HCT116 (cell line): ENCODE measurements around the gene PRKCA. TPM values are rescaled to one million over a fixed set of nuclear protein-coding genes. Genes with fewer than 3 reads are reported as not detected.

Experiments used
- ATAC-seq: fragments of 200-7000 bp; cut with Tn5 transposase; 2 replicates; pipeline ENCODE4 v1.9.1; 2020; ENCODE audit warnings: mild to moderate bottlenecking, moderate library complexity
- BruUV-seq: library from RNA; stranded (reverse); fragments of 400-500 nt; replicated peaks from 2 replicates; lab custom pipeline; 2021; lab: Mats Ljungman, UMichigan
- CTCF ChIA-PET: fragments of 300-600 bp; sonication (Branson Sonifier 250); formaldehyde crosslinking; loops from one replicate; lab custom pipeline; 2021; ENCODE audit warnings: antibody characterized with exemption; lab: Charles Lee
- POLR2A ChIA-PET: fragments of 300-600, 350-600 bp; sonication (Branson Sonifier 250); formaldehyde crosslinking; loops from one replicate; lab custom pipeline; 2021; ENCODE audit warnings: antibody characterized with exemption; lab: Charles Lee
- RAD21 ChIA-PET, 2 experiments: fragments of 300-600 bp; sonication (Branson Sonifier 250); formaldehyde crosslinking; loops; one replicate each; lab custom pipeline; 2023; ENCODE audit warnings: low total read pairs in 2 of 2; ENCODE audit not compliant: uncharacterized antibody in 2 of 2, unreplicated experiment in 2 of 2, low non-redundant PET in 1 of 2; lab: Charles Lee
- DNase-seq: peaks from one replicate; pipeline ENCODE4 v3.0.0-alpha.2; 2010; ENCODE audit warnings: low read depth, low spot score
- H2AFZ ChIP-seq: fragments of 200-600 bp; shearing (Covaris generic), sonication (generic); 2 replicates; pipeline ENCODE4 v1.6.1; 2017; ENCODE audit warnings: low read depth, mixed run types, mixed read lengths, antibody characterized with exemption, low read length; ENCODE audit not compliant: poor library complexity, severe bottlenecking
- H3K27ac ChIP-seq: 2 replicates; pipeline ENCODE4 v1.5.1; 2012; ENCODE audit warnings: low read depth, low read length
- H3K27me3 ChIP-seq: fragments of 200-600 bp; sonication (generic); 2 replicates; pipeline ENCODE4 v1.6.1; 2016; ENCODE audit warnings: mixed run types, low read length, mixed read lengths; ENCODE audit not compliant: insufficient read depth
- H3K36me3 ChIP-seq, 2 experiments: fragments of 200-500 bp in 1 of 2; fragments of 200-600 bp in 1 of 2; sonication (Bioruptor generic) in 1 of 2; sonication (generic) in 1 of 2; 2 replicates each; pipeline versions ENCODE4 v1.5.1 to v1.6.1; 2014 to 2016; ENCODE audit warnings: low read length in 2 of 2, inconsistent platforms in 1 of 2, mixed read lengths in 1 of 2, mixed run types in 1 of 2; ENCODE audit not compliant: insufficient read depth in 2 of 2, control insufficient read depth in 1 of 2
- H3K4me1 ChIP-seq, 2 experiments: fragments of 200-600 bp in 1 of 2; sonication (generic) in 1 of 2; 2 replicates each; pipeline versions ENCODE4 v1.5.1 to v1.6.1; 2012 to 2017; ENCODE audit warnings: low read length in 2 of 2, inconsistent platforms in 1 of 2, mild to moderate bottlenecking in 1 of 2, mixed read lengths in 1 of 2, mixed run types in 1 of 2, moderate library complexity in 1 of 2; ENCODE audit not compliant: insufficient read depth in 2 of 2, control insufficient read depth in 1 of 2
- H3K4me2 ChIP-seq: fragments of 200-600 bp; sonication (generic); 2 replicates; pipeline ENCODE4 v1.6.1; 2017; ENCODE audit warnings: mixed run types, low read length, mixed read lengths
- H3K4me3 ChIP-seq, 2 experiments: fragments of 200-600 bp in 1 of 2; sonication (generic) in 1 of 2; replicated peaks in 1 of 2; 2 replicates each; pipeline ENCODE4 v1.5.1; 2011 to 2016; ENCODE audit warnings: low read length in 2 of 2, control low read depth in 1 of 2, low read depth in 1 of 2, mild to moderate bottlenecking in 1 of 2, mixed read lengths in 1 of 2, mixed run types in 1 of 2
- H3K79me2 ChIP-seq: fragments of 200-600 bp; sonication (generic); 2 replicates; pipeline ENCODE4 v1.6.1; 2017; ENCODE audit warnings: mild to moderate bottlenecking, mixed run types, low read length, moderate library complexity, mixed read lengths; ENCODE audit not compliant: insufficient read depth
- H3K9ac ChIP-seq: fragments of 200-600 bp; sonication (generic); 2 replicates; pipeline ENCODE4 v1.6.1; 2016; ENCODE audit warnings: low read length, mixed read lengths
- H3K9me2 ChIP-seq: fragments of 200-600 bp; sonication (generic), shearing (Covaris generic); 2 replicates; pipeline ENCODE4 v1.6.1; 2017; ENCODE audit warnings: mixed run types, mild to moderate bottlenecking, moderate library complexity; ENCODE audit not compliant: insufficient read depth
- H3K9me3 ChIP-seq, 2 experiments: fragments of 200-500 bp in 1 of 2; fragments of 200-600 bp in 1 of 2; sonication (Bioruptor generic) in 1 of 2; sonication (generic) in 1 of 2; 2 replicates each; pipeline ENCODE4 v1.6.1; 2014 to 2017; ENCODE audit warnings: low read length in 2 of 2, mixed read lengths in 2 of 2, inconsistent platforms in 1 of 2, low read depth in 1 of 2, mild to moderate bottlenecking in 1 of 2, mixed run types in 1 of 2, moderate library complexity in 1 of 2; ENCODE audit not compliant: control insufficient read depth in 1 of 2, insufficient read depth in 1 of 2
- H4K20me1 ChIP-seq: fragments of 200-600 bp; sonication (generic), shearing (Covaris generic); 2 replicates; pipeline ENCODE4 v1.6.1; 2017; ENCODE audit warnings: mixed run types, mild to moderate bottlenecking, moderate library complexity; ENCODE audit not compliant: insufficient read depth
- CEBPB ChIP-seq: IDR thresholded peaks from 2 replicates; pipeline ENCODE4 v1.6.1; 2012; ENCODE audit warnings: low read depth
- ELF1 ChIP-seq: IDR thresholded peaks from 2 replicates; pipeline ENCODE4 v1.6.1; 2012; ENCODE audit warnings: low read depth, borderline replicate concordance
- EZH2 ChIP-seq: fragments of 200-600 bp; sonication (generic); IDR thresholded peaks from 2 replicates; pipeline ENCODE4 v1.6.1; 2017; ENCODE audit warnings: antibody characterized with exemption, mixed run types
- FOSL1 ChIP-seq: IDR thresholded peaks from 2 replicates; pipeline ENCODE4 v1.6.1; 2012; ENCODE audit warnings: low read depth
- POLR2A ChIP-seq: IDR thresholded peaks from 2 replicates; pipeline ENCODE4 v1.7.0; 2011; ENCODE audit warnings: borderline replicate concordance; ENCODE audit not compliant: insufficient read depth, insufficient read length; ENCODE audit errors: extremely low read depth
- POLR2AphosphoS5 ChIP-seq: IDR thresholded peaks from 2 replicates; pipeline ENCODE4 v1.6.1; 2011; ENCODE audit warnings: mild to moderate bottlenecking, low read depth, low read length, moderate library complexity
- RAD21 ChIP-seq: IDR thresholded peaks from 2 replicates; pipeline ENCODE4 v1.6.1; 2012; ENCODE audit warnings: low read depth, mild to moderate bottlenecking
- SIN3A ChIP-seq: IDR thresholded peaks from 2 replicates; pipeline ENCODE4 v1.6.1; 2012; ENCODE audit warnings: low read depth
- SP1 ChIP-seq: IDR thresholded peaks from 2 replicates; pipeline ENCODE4 v1.6.1; 2012; ENCODE audit warnings: low read depth
- SRF ChIP-seq: IDR thresholded peaks from 2 replicates; pipeline ENCODE4 v1.6.1; 2012; ENCODE audit warnings: low read depth
- TCF7L2 ChIP-seq: IDR thresholded peaks from 2 replicates; pipeline ENCODE4 v1.7.0; 2011; ENCODE audit warnings: borderline replicate concordance, inconsistent platforms; ENCODE audit not compliant: insufficient read depth, insufficient read length; ENCODE audit errors: extremely low read depth
- YY1 ChIP-seq: IDR thresholded peaks from 2 replicates; pipeline ENCODE4 v1.6.1; 2011; ENCODE audit warnings: low read length, low read depth, moderate library complexity, mild to moderate bottlenecking; ENCODE audit not compliant: insufficient replicate concordance; ENCODE audit errors: extremely low read depth
- ZFX ChIP-seq: fragments of 450-650 bp; IDR thresholded peaks from 2 replicates; pipeline ENCODE4 v1.6.1; 2017
- ZNF274 ChIP-seq: fragments of 200-500 bp; sonication (Bioruptor generic); IDR thresholded peaks from 2 replicates; pipeline ENCODE4 v1.6.1; 2014; ENCODE audit warnings: mild to moderate bottlenecking, low read depth, low read length, inconsistent platforms
- intact Hi-C: fragments of 100-400 bp; cut with micrococcal nuclease; formaldehyde crosslinking; loops from 2 replicates; pipeline ENCODE4 v1.10.0; 2022
- total RNA-seq: library from RNA; stranded (reverse); gene quantifications from one replicate; pipeline ENCODE4 v1.2.1, GENCODE V29; 2021; ENCODE audit not compliant: unreplicated experiment
- TF ChIP-seq, protein P1 (sequence below): IDR thresholded peaks from 2 replicates; pipeline ENCODE4 v1.6.1; 2012
- TF ChIP-seq, protein P2 (sequence below), 3 experiments: fragments of 200-600 bp in 1 of 3; sonication (generic) in 1 of 3; IDR thresholded peaks in 2 of 3; conservative IDR thresholded peaks in 1 of 3; 2 replicates each; pipeline ENCODE4 v1.5.1; 2012 to 2017; ENCODE audit warnings: low read depth in 2 of 3, low read length in 2 of 3, antibody characterized with exemption in 1 of 3, borderline replicate concordance in 1 of 3, control low read depth in 1 of 3, mild to moderate bottlenecking in 1 of 3, mixed read lengths in 1 of 3, mixed run types in 1 of 3, moderate library complexity in 1 of 3; ENCODE audit not compliant: insufficient read depth in 1 of 3
- TF ChIP-seq, protein P3 (sequence below): IDR thresholded peaks from 2 replicates; pipeline ENCODE4 v1.6.1; 2012
- TF ChIP-seq, protein P4 (sequence below): IDR thresholded peaks from 2 replicates; pipeline ENCODE4 v1.6.1; 2012; ENCODE audit warnings: low read depth
- TF ChIP-seq, protein P5 (sequence below): IDR thresholded peaks from 2 replicates; pipeline ENCODE4 v1.6.1; 2011; ENCODE audit warnings: mild to moderate bottlenecking, low read length, moderate library complexity; ENCODE audit not compliant: insufficient replicate concordance; ENCODE audit errors: extremely low read depth

PRKCA gene
- total RNA-seq, 1 experiment from 2014 or later = 18.8 TPM

DNA sequence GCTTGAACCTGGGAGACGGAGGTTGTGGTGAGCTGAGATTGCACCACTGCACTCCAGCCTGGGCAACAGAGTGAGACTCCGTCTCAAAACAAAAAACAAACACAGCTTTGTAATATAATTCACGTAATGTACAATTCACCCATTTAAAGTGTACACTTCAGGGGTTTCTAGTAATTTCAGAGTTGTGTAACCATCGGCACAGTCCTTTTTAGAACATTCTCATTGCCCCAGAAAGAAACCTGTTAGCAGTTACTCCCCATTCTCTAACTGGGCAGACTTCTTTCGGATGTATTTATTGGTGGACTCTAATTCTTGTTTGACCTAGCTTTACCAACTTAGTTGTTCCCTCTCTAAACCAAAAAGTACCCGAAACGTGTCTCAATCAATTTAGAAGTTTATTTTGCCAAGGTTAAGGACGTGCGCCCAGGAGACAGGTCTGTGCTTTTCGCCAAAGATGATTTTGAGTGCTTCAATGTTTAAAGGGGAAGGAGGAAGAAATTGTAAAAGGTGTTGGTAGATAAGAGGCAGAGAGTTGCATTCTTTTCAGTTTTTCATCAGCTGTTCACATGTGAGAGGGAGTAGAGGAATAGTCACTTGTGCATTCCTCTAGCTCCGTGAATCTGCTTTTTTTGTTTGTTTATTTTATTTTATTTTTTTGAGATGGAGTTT, 175.3 kb downstream of the PRKCA start:
- ATAC-seq (no peak), DNase-seq (no peak)
- Histone ChIP-seq H3K27me3 (no peaks in the 10 kb centered on the region), H3K79me2 (no peaks in the 10 kb centered on the region), H3K4me3 (no peak overlapping the region), H3K4me2 (no peak overlapping the region), H3K9ac (no peak overlapping the region), H3K27ac (no peak overlapping the region), H4K20me1 (no peaks in the 10 kb centered on the region), H3K9me2 (no peaks in the 10 kb centered on the region), H3K9me3 (no peaks in the 10 kb centered on the region), H3K4me1 (peaks cover 19 to 37% of the 10 kb centered on the region in 2 experiments), H2AFZ (no peak overlapping the region), H3K36me3 (no peaks in the 10 kb centered on the region)
- intact Hi-C loops = no loop called here
- RAD21 ChIA-PET = no interaction called here
- CTCF ChIA-PET = no interaction called here
- POLR2A ChIA-PET = no interaction called here
- TF ChIP-seq POLR2AphosphoS5 (no peak), SP1 (no peak), FOSL1 (no peak), ZFX (no peak), ELF1 (no peak), ZNF274 (no peak), SIN3A (no peak), RAD21 (no peak), SRF (no peak), YY1 (no peak), EZH2 (no peak), POLR2A (no peak), CEBPB (no peak), TCF7L2 (no peak)
- TF ChIP-seq, protein P1, sequence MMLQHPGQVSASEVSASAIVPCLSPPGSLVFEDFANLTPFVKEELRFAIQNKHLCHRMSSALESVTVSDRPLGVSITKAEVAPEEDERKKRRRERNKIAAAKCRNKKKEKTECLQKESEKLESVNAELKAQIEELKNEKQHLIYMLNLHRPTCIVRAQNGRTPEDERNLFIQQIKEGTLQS = no peak
- TF ChIP-seq, protein P2, sequence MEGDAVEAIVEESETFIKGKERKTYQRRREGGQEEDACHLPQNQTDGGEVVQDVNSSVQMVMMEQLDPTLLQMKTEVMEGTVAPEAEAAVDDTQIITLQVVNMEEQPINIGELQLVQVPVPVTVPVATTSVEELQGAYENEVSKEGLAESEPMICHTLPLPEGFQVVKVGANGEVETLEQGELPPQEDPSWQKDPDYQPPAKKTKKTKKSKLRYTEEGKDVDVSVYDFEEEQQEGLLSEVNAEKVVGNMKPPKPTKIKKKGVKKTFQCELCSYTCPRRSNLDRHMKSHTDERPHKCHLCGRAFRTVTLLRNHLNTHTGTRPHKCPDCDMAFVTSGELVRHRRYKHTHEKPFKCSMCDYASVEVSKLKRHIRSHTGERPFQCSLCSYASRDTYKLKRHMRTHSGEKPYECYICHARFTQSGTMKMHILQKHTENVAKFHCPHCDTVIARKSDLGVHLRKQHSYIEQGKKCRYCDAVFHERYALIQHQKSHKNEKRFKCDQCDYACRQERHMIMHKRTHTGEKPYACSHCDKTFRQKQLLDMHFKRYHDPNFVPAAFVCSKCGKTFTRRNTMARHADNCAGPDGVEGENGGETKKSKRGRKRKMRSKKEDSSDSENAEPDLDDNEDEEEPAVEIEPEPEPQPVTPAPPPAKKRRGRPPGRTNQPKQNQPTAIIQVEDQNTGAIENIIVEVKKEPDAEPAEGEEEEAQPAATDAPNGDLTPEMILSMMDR (IDR thresholded peaks at IDR 0.05 in 2 of 3, conservative IDR thresholded peaks at IDR 0.05 in 1 of 3; ENCODE audit: borderline replicate concordance in 1 of 3, insufficient read depth in 1 of 3, low read depth in 2 of 3, low read length in 2 of 3) = no peak
- TF ChIP-seq, protein P3, sequence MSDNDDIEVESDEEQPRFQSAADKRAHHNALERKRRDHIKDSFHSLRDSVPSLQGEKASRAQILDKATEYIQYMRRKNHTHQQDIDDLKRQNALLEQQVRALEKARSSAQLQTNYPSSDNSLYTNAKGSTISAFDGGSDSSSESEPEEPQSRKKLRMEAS = no peak
- TF ChIP-seq, protein P4, sequence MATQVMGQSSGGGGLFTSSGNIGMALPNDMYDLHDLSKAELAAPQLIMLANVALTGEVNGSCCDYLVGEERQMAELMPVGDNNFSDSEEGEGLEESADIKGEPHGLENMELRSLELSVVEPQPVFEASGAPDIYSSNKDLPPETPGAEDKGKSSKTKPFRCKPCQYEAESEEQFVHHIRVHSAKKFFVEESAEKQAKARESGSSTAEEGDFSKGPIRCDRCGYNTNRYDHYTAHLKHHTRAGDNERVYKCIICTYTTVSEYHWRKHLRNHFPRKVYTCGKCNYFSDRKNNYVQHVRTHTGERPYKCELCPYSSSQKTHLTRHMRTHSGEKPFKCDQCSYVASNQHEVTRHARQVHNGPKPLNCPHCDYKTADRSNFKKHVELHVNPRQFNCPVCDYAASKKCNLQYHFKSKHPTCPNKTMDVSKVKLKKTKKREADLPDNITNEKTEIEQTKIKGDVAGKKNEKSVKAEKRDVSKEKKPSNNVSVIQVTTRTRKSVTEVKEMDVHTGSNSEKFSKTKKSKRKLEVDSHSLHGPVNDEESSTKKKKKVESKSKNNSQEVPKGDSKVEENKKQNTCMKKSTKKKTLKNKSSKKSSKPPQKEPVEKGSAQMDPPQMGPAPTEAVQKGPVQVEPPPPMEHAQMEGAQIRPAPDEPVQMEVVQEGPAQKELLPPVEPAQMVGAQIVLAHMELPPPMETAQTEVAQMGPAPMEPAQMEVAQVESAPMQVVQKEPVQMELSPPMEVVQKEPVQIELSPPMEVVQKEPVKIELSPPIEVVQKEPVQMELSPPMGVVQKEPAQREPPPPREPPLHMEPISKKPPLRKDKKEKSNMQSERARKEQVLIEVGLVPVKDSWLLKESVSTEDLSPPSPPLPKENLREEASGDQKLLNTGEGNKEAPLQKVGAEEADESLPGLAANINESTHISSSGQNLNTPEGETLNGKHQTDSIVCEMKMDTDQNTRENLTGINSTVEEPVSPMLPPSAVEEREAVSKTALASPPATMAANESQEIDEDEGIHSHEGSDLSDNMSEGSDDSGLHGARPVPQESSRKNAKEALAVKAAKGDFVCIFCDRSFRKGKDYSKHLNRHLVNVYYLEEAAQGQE = no peak
- TF ChIP-seq, protein P5, sequence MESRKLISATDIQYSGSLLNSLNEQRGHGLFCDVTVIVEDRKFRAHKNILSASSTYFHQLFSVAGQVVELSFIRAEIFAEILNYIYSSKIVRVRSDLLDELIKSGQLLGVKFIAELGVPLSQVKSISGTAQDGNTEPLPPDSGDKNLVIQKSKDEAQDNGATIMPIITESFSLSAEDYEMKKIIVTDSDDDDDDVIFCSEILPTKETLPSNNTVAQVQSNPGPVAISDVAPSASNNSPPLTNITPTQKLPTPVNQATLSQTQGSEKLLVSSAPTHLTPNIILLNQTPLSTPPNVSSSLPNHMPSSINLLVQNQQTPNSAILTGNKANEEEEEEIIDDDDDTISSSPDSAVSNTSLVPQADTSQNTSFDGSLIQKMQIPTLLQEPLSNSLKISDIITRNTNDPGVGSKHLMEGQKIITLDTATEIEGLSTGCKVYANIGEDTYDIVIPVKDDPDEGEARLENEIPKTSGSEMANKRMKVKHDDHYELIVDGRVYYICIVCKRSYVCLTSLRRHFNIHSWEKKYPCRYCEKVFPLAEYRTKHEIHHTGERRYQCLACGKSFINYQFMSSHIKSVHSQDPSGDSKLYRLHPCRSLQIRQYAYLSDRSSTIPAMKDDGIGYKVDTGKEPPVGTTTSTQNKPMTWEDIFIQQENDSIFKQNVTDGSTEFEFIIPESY = no peak
- no TSS peak for BruUV-seq
